GM23338 (cell line): Measurements from ENCODE around the gene SCO1. TPM values are rescaled to one million over a fixed set of nuclear protein-coding genes. Genes with fewer than 3 reads are reported as not detected.

Source experiments
- ATAC-seq: fragments of 200-7000 bp; cut with Tn5 transposase; 3 replicates; pipeline ENCODE4 v1.9.1; 2020
- DNase-seq: peaks from one replicate; pipeline ENCODE4 v3.0.0-alpha.2; 2015; ENCODE audit warnings: low spot score
- H2AFZ ChIP-seq: fragments of 200-600 bp; sonication (generic); 2 replicates; pipeline ENCODE4 v1.8.0; 2016; ENCODE audit warnings: antibody characterized with exemption, mild to moderate bottlenecking, moderate library complexity
- H3F3A ChIP-seq: fragments of 200-600 bp; sonication (generic); replicated peaks from 2 replicates; pipeline ENCODE4 v1.8.0; 2017; ENCODE audit warnings: antibody characterized with exemption, mixed run types, low read depth
- H3K27ac ChIP-seq: fragments of 200-600 bp; sonication (generic); 2 replicates; pipeline ENCODE4 v1.6.1; 2016; ENCODE audit warnings: low read depth
- H3K27me3 ChIP-seq: fragments of 200-600 bp; sonication (generic); 2 replicates; pipeline ENCODE4 v1.8.0; 2016; ENCODE audit warnings: mild to moderate bottlenecking, mixed run types, moderate library complexity; ENCODE audit not compliant: insufficient read depth
- H3K36me3 ChIP-seq: fragments of 200-600 bp; sonication (generic); 2 replicates; pipeline ENCODE4 v1.8.0; 2016; ENCODE audit warnings: mild to moderate bottlenecking; ENCODE audit not compliant: insufficient read depth
- H3K4me1 ChIP-seq: fragments of 200-600 bp; sonication (generic); 2 replicates; pipeline ENCODE4 v1.8.0; 2016; ENCODE audit warnings: mild to moderate bottlenecking, moderate library complexity; ENCODE audit not compliant: insufficient read depth
- H3K4me2 ChIP-seq: fragments of 200-600 bp; sonication (generic); 2 replicates; pipeline ENCODE4 v1.7.1; 2017; ENCODE audit warnings: mixed run types
- H3K4me3 ChIP-seq: fragments of 200-600 bp; sonication (generic); 2 replicates; pipeline ENCODE4 v1.6.1; 2016; ENCODE audit warnings: mixed run types
- H3K79me2 ChIP-seq: fragments of 200-600 bp; sonication (generic); replicated peaks from 2 replicates; pipeline ENCODE4 v1.8.0; 2017; ENCODE audit warnings: mild to moderate bottlenecking; ENCODE audit not compliant: insufficient read depth
- H3K9me2 ChIP-seq: fragments of 200-600 bp; sonication (generic); 2 replicates; pipeline ENCODE4 v1.8.0; 2017; ENCODE audit not compliant: insufficient read depth
- H4K20me1 ChIP-seq: fragments of 200-600 bp; sonication (generic); replicated peaks from 2 replicates; pipeline ENCODE4 v1.8.0; 2017; ENCODE audit warnings: mild to moderate bottlenecking; ENCODE audit not compliant: insufficient read depth
- H3K27ac Mint-ChIP-seq: 2 replicates; pipeline ENCODE4 v1.8.0; 2020; ENCODE audit warnings: inconsistent platforms, mild to moderate bottlenecking, moderate library complexity, mixed read lengths
- H3K27me3 Mint-ChIP-seq: 3 replicates; pipeline ENCODE4 v1.8.0; 2022; ENCODE audit warnings: low read depth, mild to moderate bottlenecking, moderate library complexity, mixed read lengths, inconsistent platforms; ENCODE audit not compliant: insufficient read depth, poor library complexity
- H3K36me3 Mint-ChIP-seq: 3 replicates; pipeline ENCODE4 v1.8.0; 2021; ENCODE audit warnings: low read depth, mild to moderate bottlenecking, inconsistent platforms, moderate library complexity, mixed read lengths
- H3K4me1 Mint-ChIP-seq: 3 replicates; pipeline ENCODE4 v1.8.0; 2020; ENCODE audit warnings: mild to moderate bottlenecking, inconsistent platforms, mixed read lengths
- H3K4me3 Mint-ChIP-seq: 3 replicates; pipeline ENCODE4 v1.8.0; 2021; ENCODE audit warnings: moderate library complexity, mild to moderate bottlenecking, inconsistent platforms, mixed read lengths
- H3K9me3 Mint-ChIP-seq: 3 replicates; pipeline ENCODE4 v1.8.0; 2020; ENCODE audit warnings: moderate library complexity, mild to moderate bottlenecking, inconsistent platforms, mixed read lengths
- POLR2AphosphoS5 ChIP-seq: IDR thresholded peaks from 2 replicates; pipeline ENCODE4 v1.6.1; 2016; ENCODE audit warnings: antibody characterized with exemption, low read depth
- polyA plus RNA-seq: library from polyadenylated mRNA; unstranded; fragments of >200 nt; fragmentation: Nextera tagmentation; extraction: Ambion mirVana; gene quantifications from 2 replicates; pipeline ENCODE4 v1.2.1, GENCODE V29; 2016
- total RNA-seq: library from RNA; depleted of rRNA; stranded (reverse); fragments of >200 nt; shearing (Covaris generic); gene quantifications from 2 replicates; pipeline ENCODE4 v1.2.3, GENCODE V29; 2014
- TF ChIP-seq, protein P1 (sequence below): fragments of 250-450 bp; sonication (Bioruptor Pico); IDR thresholded peaks from 2 replicates; pipeline ENCODE4 v1.5.0; 2020; ENCODE audit warnings: mild to moderate bottlenecking, moderate library complexity
- TF ChIP-seq, protein P2 (sequence below): IDR thresholded peaks from one replicate; pipeline ENCODE4 v1.6.1; 2018; ENCODE audit warnings: antibody characterized with exemption; ENCODE audit not compliant: unreplicated experiment

The SCO1 gene
- total and polyA plus RNA-seq, 2 experiments from 2014 or later = 43.9 to 72.5 TPM

GRCh38 chr17:10666906-10667305, 30.4 kb downstream of the SCO1 start (continued):
- TF ChIP-seq, protein P1, sequence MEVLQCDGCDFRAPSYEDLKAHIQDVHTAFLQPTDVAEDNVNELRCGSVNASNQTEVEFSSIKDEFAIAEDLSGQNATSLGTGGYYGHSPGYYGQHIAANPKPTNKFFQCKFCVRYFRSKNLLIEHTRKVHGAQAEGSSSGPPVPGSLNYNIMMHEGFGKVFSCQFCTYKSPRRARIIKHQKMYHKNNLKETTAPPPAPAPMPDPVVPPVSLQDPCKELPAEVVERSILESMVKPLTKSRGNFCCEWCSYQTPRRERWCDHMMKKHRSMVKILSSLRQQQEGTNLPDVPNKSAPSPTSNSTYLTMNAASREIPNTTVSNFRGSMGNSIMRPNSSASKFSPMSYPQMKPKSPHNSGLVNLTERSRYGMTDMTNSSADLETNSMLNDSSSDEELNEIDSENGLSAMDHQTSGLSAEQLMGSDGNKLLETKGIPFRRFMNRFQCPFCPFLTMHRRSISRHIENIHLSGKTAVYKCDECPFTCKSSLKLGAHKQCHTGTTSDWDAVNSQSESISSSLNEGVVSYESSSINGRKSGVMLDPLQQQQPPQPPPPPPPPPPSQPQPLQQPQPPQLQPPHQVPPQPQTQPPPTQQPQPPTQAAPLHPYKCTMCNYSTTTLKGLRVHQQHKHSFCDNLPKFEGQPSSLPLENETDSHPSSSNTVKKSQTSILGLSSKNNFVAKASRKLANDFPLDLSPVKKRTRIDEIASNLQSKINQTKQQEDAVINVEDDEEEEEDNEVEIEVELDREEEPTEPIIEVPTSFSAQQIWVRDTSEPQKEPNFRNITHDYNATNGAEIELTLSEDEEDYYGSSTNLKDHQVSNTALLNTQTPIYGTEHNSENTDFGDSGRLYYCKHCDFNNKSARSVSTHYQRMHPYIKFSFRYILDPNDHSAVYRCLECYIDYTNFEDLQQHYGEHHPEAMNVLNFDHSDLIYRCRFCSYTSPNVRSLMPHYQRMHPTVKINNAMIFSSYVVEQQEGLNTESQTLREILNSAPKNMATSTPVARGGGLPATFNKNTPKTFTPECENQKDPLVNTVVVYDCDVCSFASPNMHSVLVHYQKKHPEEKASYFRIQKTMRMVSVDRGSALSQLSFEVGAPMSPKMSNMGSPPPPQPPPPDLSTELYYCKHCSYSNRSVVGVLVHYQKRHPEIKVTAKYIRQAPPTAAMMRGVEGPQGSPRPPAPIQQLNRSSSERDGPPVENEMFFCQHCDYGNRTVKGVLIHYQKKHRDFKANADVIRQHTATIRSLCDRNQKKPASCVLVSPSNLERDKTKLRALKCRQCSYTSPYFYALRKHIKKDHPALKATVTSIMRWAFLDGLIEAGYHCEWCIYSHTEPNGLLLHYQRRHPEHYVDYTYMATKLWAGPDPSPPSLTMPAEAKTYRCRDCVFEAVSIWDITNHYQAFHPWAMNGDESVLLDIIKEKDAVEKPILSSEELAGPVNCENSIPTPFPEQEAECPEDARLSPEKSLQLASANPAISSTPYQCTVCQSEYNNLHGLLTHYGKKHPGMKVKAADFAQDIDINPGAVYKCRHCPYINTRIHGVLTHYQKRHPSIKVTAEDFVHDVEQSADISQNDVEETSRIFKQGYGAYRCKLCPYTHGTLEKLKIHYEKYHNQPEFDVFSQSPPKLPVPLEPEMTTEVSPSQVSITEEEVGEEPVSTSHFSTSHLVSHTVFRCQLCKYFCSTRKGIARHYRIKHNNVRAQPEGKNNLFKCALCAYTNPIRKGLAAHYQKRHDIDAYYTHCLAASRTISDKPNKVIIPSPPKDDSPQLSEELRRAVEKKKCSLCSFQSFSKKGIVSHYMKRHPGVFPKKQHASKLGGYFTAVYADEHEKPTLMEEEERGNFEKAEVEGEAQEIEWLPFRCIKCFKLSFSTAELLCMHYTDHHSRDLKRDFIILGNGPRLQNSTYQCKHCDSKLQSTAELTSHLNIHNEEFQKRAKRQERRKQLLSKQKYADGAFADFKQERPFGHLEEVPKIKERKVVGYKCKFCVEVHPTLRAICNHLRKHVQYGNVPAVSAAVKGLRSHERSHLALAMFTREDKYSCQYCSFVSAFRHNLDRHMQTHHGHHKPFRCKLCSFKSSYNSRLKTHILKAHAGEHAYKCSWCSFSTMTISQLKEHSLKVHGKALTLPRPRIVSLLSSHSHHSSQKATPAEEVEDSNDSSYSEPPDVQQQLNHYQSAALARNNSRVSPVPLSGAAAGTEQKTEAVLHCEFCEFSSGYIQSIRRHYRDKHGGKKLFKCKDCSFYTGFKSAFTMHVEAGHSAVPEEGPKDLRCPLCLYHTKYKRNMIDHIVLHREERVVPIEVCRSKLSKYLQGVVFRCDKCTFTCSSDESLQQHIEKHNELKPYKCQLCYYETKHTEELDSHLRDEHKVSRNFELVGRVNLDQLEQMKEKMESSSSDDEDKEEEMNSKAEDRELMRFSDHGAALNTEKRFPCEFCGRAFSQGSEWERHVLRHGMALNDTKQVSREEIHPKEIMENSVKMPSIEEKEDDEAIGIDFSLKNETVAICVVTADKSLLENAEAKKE (CRISPR knock-in tag) = no peak
- TF ChIP-seq, protein P2, sequence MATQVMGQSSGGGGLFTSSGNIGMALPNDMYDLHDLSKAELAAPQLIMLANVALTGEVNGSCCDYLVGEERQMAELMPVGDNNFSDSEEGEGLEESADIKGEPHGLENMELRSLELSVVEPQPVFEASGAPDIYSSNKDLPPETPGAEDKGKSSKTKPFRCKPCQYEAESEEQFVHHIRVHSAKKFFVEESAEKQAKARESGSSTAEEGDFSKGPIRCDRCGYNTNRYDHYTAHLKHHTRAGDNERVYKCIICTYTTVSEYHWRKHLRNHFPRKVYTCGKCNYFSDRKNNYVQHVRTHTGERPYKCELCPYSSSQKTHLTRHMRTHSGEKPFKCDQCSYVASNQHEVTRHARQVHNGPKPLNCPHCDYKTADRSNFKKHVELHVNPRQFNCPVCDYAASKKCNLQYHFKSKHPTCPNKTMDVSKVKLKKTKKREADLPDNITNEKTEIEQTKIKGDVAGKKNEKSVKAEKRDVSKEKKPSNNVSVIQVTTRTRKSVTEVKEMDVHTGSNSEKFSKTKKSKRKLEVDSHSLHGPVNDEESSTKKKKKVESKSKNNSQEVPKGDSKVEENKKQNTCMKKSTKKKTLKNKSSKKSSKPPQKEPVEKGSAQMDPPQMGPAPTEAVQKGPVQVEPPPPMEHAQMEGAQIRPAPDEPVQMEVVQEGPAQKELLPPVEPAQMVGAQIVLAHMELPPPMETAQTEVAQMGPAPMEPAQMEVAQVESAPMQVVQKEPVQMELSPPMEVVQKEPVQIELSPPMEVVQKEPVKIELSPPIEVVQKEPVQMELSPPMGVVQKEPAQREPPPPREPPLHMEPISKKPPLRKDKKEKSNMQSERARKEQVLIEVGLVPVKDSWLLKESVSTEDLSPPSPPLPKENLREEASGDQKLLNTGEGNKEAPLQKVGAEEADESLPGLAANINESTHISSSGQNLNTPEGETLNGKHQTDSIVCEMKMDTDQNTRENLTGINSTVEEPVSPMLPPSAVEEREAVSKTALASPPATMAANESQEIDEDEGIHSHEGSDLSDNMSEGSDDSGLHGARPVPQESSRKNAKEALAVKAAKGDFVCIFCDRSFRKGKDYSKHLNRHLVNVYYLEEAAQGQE = no peak

DNA sequence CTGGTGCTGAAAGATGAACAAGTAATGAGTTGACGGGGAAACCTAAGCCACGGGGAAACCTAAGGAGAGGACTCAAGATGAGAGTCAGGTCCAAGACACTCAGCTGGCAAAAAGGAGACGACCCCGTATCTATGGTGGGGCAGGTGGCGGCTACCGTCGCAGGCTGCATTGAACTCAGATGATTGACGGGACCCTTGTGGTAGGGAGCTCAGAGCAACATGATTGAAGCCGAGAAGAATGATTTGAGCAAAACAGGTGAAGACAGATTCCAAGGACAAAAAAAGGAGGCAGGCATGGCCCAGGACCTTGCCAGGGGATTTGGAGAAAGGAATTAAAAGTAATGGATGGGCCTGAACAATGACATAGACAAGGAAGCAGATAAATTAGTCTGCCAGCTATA, 32.8 kb downstream of the SCO1 start:
- no peak for DNase-seq
- Histone ChIP-seq H3K27ac (no peak overlapping the region), H3K4me3 (no peak overlapping the region), H4K20me1 (no peaks in the 10 kb centered on the region), H3K79me2 (no peaks in the 10 kb centered on the region), H3K4me1 (no peaks in the 10 kb centered on the region), H2AFZ (no peak overlapping the region), H3F3A (no peaks in the 10 kb centered on the region), H3K36me3 (no peaks in the 10 kb centered on the region), H3K4me2 (no peak overlapping the region), H3K27me3 (no peaks in the 10 kb centered on the region), H3K9me2 (no peaks in the 10 kb centered on the region)
- ATAC-seq = no peak
- Mint-ChIP-seq H3K27me3 (peaks cover 3% of the 10 kb centered on the region), H3K4me3 (no peak overlapping the region), H3K27ac (no peak overlapping the region), H3K4me1 (no peaks in the 10 kb centered on the region), H3K9me3 (no peaks in the 10 kb centered on the region), H3K36me3 (peaks cover 3% of the 10 kb centered on the region; the same call in 1 of the 3 replicates)
- no peak for TF ChIP-seq POLR2AphosphoS5
- TF ChIP-seq, protein P2 = no peak
